Activated effector memory CD4-positive, alpha-beta T cell treated with anti-CD3 and anti-CD28 coated beads, Interleukin-2, amount 50 U/mL, for 16 hours (primary cell): Measurements from ENCODE around the gene ITGB3.
"Not testable (repeated sequence)": the region's sequence is repeated elsewhere in the genome, so short reads cannot be mapped to it uniquely, and the experiment has no call there.

ENCODE experiments used
- DNase-seq: peaks from one replicate; pipeline ENCODE4 v3.0.0-alpha.2; 2020

ITGB3 gene

GRCh38 chr17:47250855-47251254 lies 2.8 kb upstream of the ITGB3 start:
- DNase-seq: no peak

- DNase-seq: no peak
Measured at GRCh38 chr17:47251421-47251940, 2.1 kb upstream of the ITGB3 start.

- no peak for DNase-seq
Measured at GRCh38 chr17:47252209-47252608, 1.4 kb upstream of the ITGB3 start.

- no peak for DNase-seq
Measured at GRCh38 chr17:47252766-47253512, 688 bp upstream of the ITGB3 start.

- no peak for DNase-seq
Measured at GRCh38 chr17:47254403-47254943, 846 bp downstream of the ITGB3 start.

GRCh38 chr17:47257651-47258339 lies 4.2 kb downstream of the ITGB3 start:
- no peak for DNase-seq

GRCh38 chr17:47262586-47262985 lies 9.0 kb downstream of the ITGB3 start:
- DNase-seq: no peak

- no peak for DNase-seq
Measured at GRCh38 chr17:47264166-47264565, 10.5 kb downstream of the ITGB3 start.

- DNase-seq: no peak
Measured at GRCh38 chr17:47265983-47266541, 12.4 kb downstream of the ITGB3 start.

- no peak for DNase-seq
Measured at GRCh38 chr17:47266782-47267181, 13.2 kb downstream of the ITGB3 start.

- no peak for DNase-seq
Measured at GRCh38 chr17:47267354-47267828, 13.8 kb downstream of the ITGB3 start.

GRCh38 chr17:47268964-47269363 lies 15.3 kb downstream of the ITGB3 start:
- DNase-seq: not testable (repeated sequence)

- not testable (repeated sequence) for DNase-seq
Measured at GRCh38 chr17:47269561-47270280, 16.1 kb downstream of the ITGB3 start.

- DNase-seq: no peak
Measured at GRCh38 chr17:47270946-47271705, 17.5 kb downstream of the ITGB3 start.

GRCh38 chr17:47272491-47272890 lies 18.9 kb downstream of the ITGB3 start:
- DNase-seq: no peak

- DNase-seq: no peak
Measured at GRCh38 chr17:47273245-47273644, 19.6 kb downstream of the ITGB3 start.

- no peak for DNase-seq
Measured at GRCh38 chr17:47274319-47275069, 20.9 kb downstream of the ITGB3 start.

- no peak for DNase-seq
Measured at GRCh38 chr17:47275245-47275984, 21.8 kb downstream of the ITGB3 start.

GRCh38 chr17:47276444-47276843 lies 22.8 kb downstream of the ITGB3 start:
- no peak for DNase-seq

GRCh38 chr17:47276868-47277267 lies 23.2 kb downstream of the ITGB3 start:
- DNase-seq: no peak

- DNase-seq: no peak
Measured at GRCh38 chr17:47277921-47278320, 24.3 kb downstream of the ITGB3 start.
